Neural crest cell (in vitro differentiated cells): Measurements from ENCODE around the gene TBC1D5. TPM values are rescaled to one million over a fixed set of nuclear protein-coding genes. Genes with fewer than 3 reads are reported as not detected.
A peak's percentile ranks its signal among the peaks of the same experiment; 100 is the strongest.

Source experiments
- DNase-seq: peaks from one replicate; pipeline ENCODE4 v3.0.0; 2021; ENCODE audit warnings: low read depth, mixed read lengths, low spot score
- H3K27ac Mint-ChIP-seq: one replicate; pipeline ENCODE4 v1.8.0; 2021; ENCODE audit warnings: mild to moderate bottlenecking, mixed read lengths; ENCODE audit not compliant: unreplicated experiment
- H3K27me3 Mint-ChIP-seq: 2 replicates; pipeline ENCODE4 v1.8.0; 2021; ENCODE audit warnings: low read depth, mild to moderate bottlenecking, mixed read lengths
- H3K36me3 Mint-ChIP-seq: 2 replicates; pipeline ENCODE4 v1.8.0; 2021; ENCODE audit warnings: low read depth, mild to moderate bottlenecking, mixed read lengths
- H3K4me1 Mint-ChIP-seq: 2 replicates; pipeline ENCODE4 v1.8.0; 2021; ENCODE audit warnings: mixed read lengths
- H3K4me3 Mint-ChIP-seq: one replicate; pipeline ENCODE4 v1.8.0; 2021; ENCODE audit warnings: mild to moderate bottlenecking, mixed read lengths
- H3K9me3 Mint-ChIP-seq: 2 replicates; pipeline ENCODE4 v1.8.0; 2021; ENCODE audit warnings: mixed read lengths
- CTCF ChIP-seq: fragments of 200-600 bp; sonication (generic); conservative IDR thresholded peaks from 2 replicates; pipeline ENCODE4 v1.5.0; 2021; ENCODE audit warnings: antibody characterized with exemption, mild to moderate bottlenecking
- total RNA-seq: library from RNA; stranded (reverse); gene quantifications from 2 replicates; pipeline ENCODE4 v1.2.1, GENCODE V29; 2021

The TBC1D5 gene
- total RNA-seq, 1 donor from 2014 or later, result 51.2 TPM

- Mint-ChIP-seq H3K36me3 (peaks cover 10% of the 10 kb centered on the region), H3K27me3 (no peaks in the 10 kb centered on the region), H3K27ac (no peak overlapping the region), H3K9me3 (peaks cover 10% of the 10 kb centered on the region), H3K4me3 (no peak overlapping the region), H3K4me1 (peaks cover 8% of the 10 kb centered on the region)
- TF ChIP-seq CTCF, result no peak
- DNase-seq, result no peak
Observed at GRCh38 chr3:17430582-17430981, 311.8 kb downstream of the TBC1D5 start.

- no peak for TF ChIP-seq CTCF
- H3K27me3 Mint-ChIP-seq, result no peaks in the 10 kb centered on the region
- peaks cover 2% of the 10 kb centered on the region for H3K9me3 Mint-ChIP-seq
- H3K36me3 Mint-ChIP-seq, result no peaks in the 10 kb centered on the region
- H3K27ac Mint-ChIP-seq, result no peak overlapping the region
- no peaks in the 10 kb centered on the region for H3K4me1 Mint-ChIP-seq
- no peak overlapping the region for H3K4me3 Mint-ChIP-seq
- DNase-seq, result no peak
Observed at GRCh38 chr3:17423786-17424536, 318.5 kb downstream of the TBC1D5 start.

GRCh38 chr3:17422636-17423035, 319.8 kb downstream of the TBC1D5 start:
- H3K27ac Mint-ChIP-seq, result no peak overlapping the region

GRCh38 chr3:17420668-17421067, 321.8 kb downstream of the TBC1D5 start:
- TF ChIP-seq CTCF, result no peak
- H3K4me1 Mint-ChIP-seq, result no peaks in the 10 kb centered on the region

More at GRCh38 chr3:17422636-17423035, 319.8 kb downstream of the TBC1D5 start:
- H3K4me1 Mint-ChIP-seq, result no peaks in the 10 kb centered on the region
- H3K9me3 Mint-ChIP-seq, result peaks cover 2% of the 10 kb centered on the region
- DNase-seq, result no peak
- H3K36me3 Mint-ChIP-seq, result no peaks in the 10 kb centered on the region
- H3K27me3 Mint-ChIP-seq, result no peaks in the 10 kb centered on the region
- no peak for TF ChIP-seq CTCF
- H3K4me3 Mint-ChIP-seq, result no peak overlapping the region

GRCh38 chr3:17412950-17413530, 329.4 kb downstream of the TBC1D5 start:
- H3K27ac Mint-ChIP-seq, result no peak overlapping the region
- no peaks in the 10 kb centered on the region for H3K4me1 Mint-ChIP-seq
- H3K4me3 Mint-ChIP-seq, result no peak overlapping the region
- no peaks in the 10 kb centered on the region for H3K9me3 Mint-ChIP-seq
- DNase-seq, result no peak
- no peaks in the 10 kb centered on the region for H3K36me3 Mint-ChIP-seq
- TF ChIP-seq CTCF, result peak; percentile 80
- no peaks in the 10 kb centered on the region for H3K27me3 Mint-ChIP-seq

More at GRCh38 chr3:17420668-17421067, 321.8 kb downstream of the TBC1D5 start:
- no peaks in the 10 kb centered on the region for H3K36me3 Mint-ChIP-seq
- peaks cover 2% of the 10 kb centered on the region for H3K9me3 Mint-ChIP-seq
- DNase-seq, result no peak
- H3K4me3 Mint-ChIP-seq, result no peak overlapping the region
- no peak overlapping the region for H3K27ac Mint-ChIP-seq
- H3K27me3 Mint-ChIP-seq, result no peaks in the 10 kb centered on the region
